K562 (cell line): Measurements from ENCODE around the gene NINJ2. TPM values are rescaled to one million over a fixed set of nuclear protein-coding genes. Genes with fewer than 3 reads are reported as not detected.

Experiments used
- ATAC-seq: fragments of 200-7000 bp; cut with Tn5 transposase; 3 replicates; pipeline ENCODE4 v1.9.1; 2020; ENCODE audit warnings: moderate library complexity
- BruUV-seq: library from RNA; stranded (reverse); fragments of 400-500 nt; replicated peaks from 2 replicates; lab custom pipeline; 2021; lab: Mats Ljungman, UMichigan
- CTCF ChIA-PET: fragments of 300-600 bp; formaldehyde crosslinking; extraction: SDS; loops from one replicate; lab custom pipeline; 2021; ENCODE audit warnings: low intra/inter-chr PET ratio; lab: Yijun Ruan, JAX
- POLR2A ChIA-PET: fragments of 300-600, 350-650 bp; sonication (Branson Sonifier 250); formaldehyde crosslinking; extraction: SDS; loops from one replicate; lab custom pipeline; 2021; ENCODE audit warnings: antibody characterized with exemption, inconsistent platforms; lab: Yijun Ruan, JAX
- DNase-seq, 4 experiments: peaks; one replicate each; pipeline versions ENCODE4 v3.0.0 to v3.0.0-alpha.2; 2011 to 2018; ENCODE audit warnings: low spot score in 3 of 4, mixed read lengths in 3 of 4; ENCODE audit errors: extremely low read depth in 1 of 4
- FAIRE-seq: peaks from 2 replicates; lab custom pipeline; 2011; peaks lifted over from hg19 to GRCh38; lab: Jason Lieb, UNC
- H2AFZ ChIP-seq: 2 replicates; pipeline ENCODE4 v1.6.0; 2011; ENCODE audit warnings: low read depth, low read length, control low read depth, inconsistent platforms
- H3K27ac ChIP-seq: fragments of 200-600 bp; 3 replicates; pipeline ENCODE4 v1.8.0; 2011; ENCODE audit warnings: low read depth, mild to moderate bottlenecking, control low read depth, inconsistent platforms, low read length, moderate library complexity, mixed read lengths; ENCODE audit errors: extremely low read depth
- H3K27me3 ChIP-seq, 2 experiments: fragments of 300-600 bp in 1 of 2; 2 replicates in 1 of 2; 3 replicates in 1 of 2; pipeline versions ENCODE4 v1.6.0 to v1.8.0; 2011; ENCODE audit warnings: inconsistent platforms in 2 of 2, low read length in 2 of 2, mild to moderate bottlenecking in 1 of 2, mixed read lengths in 1 of 2, moderate library complexity in 1 of 2; ENCODE audit not compliant: control insufficient read depth in 2 of 2, insufficient read depth in 2 of 2
- H3K36me3 ChIP-seq: fragments of 300-600 bp; 3 replicates; pipeline ENCODE4 v1.8.0; 2011; ENCODE audit warnings: mild to moderate bottlenecking, low read length, inconsistent platforms; ENCODE audit not compliant: control insufficient read depth, insufficient read depth
- H3K4me1 ChIP-seq, 2 experiments: fragments of 200-600 bp in 1 of 2; replicated peaks in 1 of 2; 2 replicates in 1 of 2; 3 replicates in 1 of 2; pipeline versions ENCODE4 v1.5.1 to v1.8.0; 2011; ENCODE audit warnings: inconsistent platforms in 2 of 2, low read length in 2 of 2, mild to moderate bottlenecking in 1 of 2, mixed read lengths in 1 of 2, moderate library complexity in 1 of 2; ENCODE audit not compliant: control insufficient read depth in 2 of 2, insufficient read depth in 2 of 2
- H3K4me2 ChIP-seq: 2 replicates; pipeline ENCODE4 v1.6.1; 2011; ENCODE audit warnings: low read length, control low read depth, inconsistent platforms, mixed read lengths; ENCODE audit not compliant: insufficient read depth
- H3K4me3 ChIP-seq: fragments of 200-600 bp; sonication (generic), shearing (Covaris generic); 2 replicates; pipeline ENCODE4 v1.5.1; 2016; ENCODE audit warnings: control low read depth, inconsistent platforms
- H3K79me2 ChIP-seq: fragments of 200-600 bp; 3 replicates; pipeline ENCODE4 v1.8.0; 2011; ENCODE audit warnings: low read length, inconsistent platforms; ENCODE audit not compliant: control insufficient read depth, insufficient read depth
- H3K9ac ChIP-seq, 2 experiments: 2 replicates each; pipeline versions ENCODE4 v1.6.0 to v1.6.1; 2011; ENCODE audit warnings: low read depth in 2 of 2, low read length in 2 of 2, control low read depth in 1 of 2, inconsistent platforms in 1 of 2, mild to moderate bottlenecking in 1 of 2, mixed read lengths in 1 of 2; ENCODE audit not compliant: insufficient read depth in 1 of 2
- H3K9me1 ChIP-seq: one replicate; pipeline ENCODE4 v1.6.0; 2011; ENCODE audit warnings: inconsistent platforms, mild to moderate bottlenecking, low read length, moderate library complexity; ENCODE audit not compliant: control insufficient read depth, insufficient read depth
- H3K9me3 ChIP-seq: replicated peaks from 2 replicates; pipeline ENCODE4 v1.5.1; 2011; ENCODE audit warnings: low read depth, low read length, inconsistent platforms; ENCODE audit not compliant: control insufficient read depth, insufficient read depth
- H4K20me1 ChIP-seq: replicated peaks from 2 replicates; pipeline ENCODE4 v1.6.1; 2011; ENCODE audit warnings: low read length, inconsistent platforms, mixed read lengths; ENCODE audit not compliant: control insufficient read depth, insufficient read depth
- BCOR ChIP-seq: fragments of 450-650 bp; IDR thresholded peaks from 2 replicates; pipeline ENCODE4 v1.6.1; 2016
- CBX3 ChIP-seq, 2 experiments: IDR thresholded peaks; 1 replicate in 1 of 2; 2 replicates in 1 of 2; pipeline ENCODE4 v1.6.1; 2012; ENCODE audit warnings: inconsistent platforms in 2 of 2, low read length in 2 of 2, borderline replicate concordance in 1 of 2, control low read depth in 1 of 2
- ETS1 ChIP-seq: conservative IDR thresholded peaks from 2 replicates; pipeline ENCODE4 v1.6.1; 2011; ENCODE audit warnings: low read depth, mild to moderate bottlenecking, low read length; ENCODE audit not compliant: control insufficient read depth
- FOSL1 ChIP-seq: fragments of 200-800 bp; sonication (Bioruptor generic); conservative IDR thresholded peaks from 2 replicates; pipeline ENCODE4 v1.6.1; 2016; ENCODE audit warnings: missing genetic modification characterization, missing compliant biosample characterization
- MLLT1 ChIP-seq, 2 experiments: fragments of 450-650 bp; IDR thresholded peaks; 2 replicates each; pipeline ENCODE4 v1.6.1; 2016
- MLX ChIP-seq, 2 experiments: fragments of 450-650 bp in 1 of 2; sonication (generic) in 1 of 2; formaldehyde crosslinking; conservative IDR thresholded peaks; 2 replicates each; pipeline versions ENCODE4 v1.4.0 to v1.8.1; 2020 to 2022; ENCODE audit warnings: mild to moderate bottlenecking in 1 of 2, missing genetic modification reagents in 1 of 2
- NFATC3 ChIP-seq: fragments of 450-650 bp; IDR thresholded peaks from 2 replicates; pipeline ENCODE4 v1.6.1; 2017; ENCODE audit warnings: mild to moderate bottlenecking
- RBBP5 ChIP-seq: fragments of 200-600 bp; sonication (generic); IDR thresholded peaks from 2 replicates; pipeline ENCODE4 v1.6.1; 2012; ENCODE audit warnings: borderline replicate concordance, mild to moderate bottlenecking, low read length, control low read depth, inconsistent platforms; ENCODE audit not compliant: insufficient read depth, poor library complexity, severe bottlenecking
- RBM25 ChIP-seq: fragments of 200-400 bp; formaldehyde crosslinking; IDR thresholded peaks from 2 replicates; pipeline ENCODE4 v1.6.1; 2018; ENCODE audit warnings: low read length, low read depth, moderate library complexity; ENCODE audit not compliant: severe bottlenecking
- SNRNP70 ChIP-seq: fragments of 200-400 bp; formaldehyde crosslinking; optimal IDR thresholded peaks from 2 replicates; pipeline ENCODE3; 2017; ENCODE audit warnings: low read depth, low read length
- TCF7 ChIP-seq: sonication (generic); IDR thresholded peaks from 2 replicates; pipeline ENCODE4 v1.6.1; 2016; ENCODE audit warnings: antibody characterized with exemption, borderline replicate concordance
- TRIM28 ChIP-seq: fragments of 450-650 bp; IDR thresholded peaks from 2 replicates; pipeline ENCODE4 v1.6.1; 2017
- ZEB2 ChIP-seq: fragments of 450-650 bp; IDR thresholded peaks from 2 replicates; pipeline ENCODE4 v1.6.1; 2016
- ZNF184 ChIP-seq: sonication (generic); formaldehyde crosslinking; IDR thresholded peaks from 2 replicates; pipeline ENCODE4 v1.5.0; 2020; ENCODE audit warnings: missing genetic modification reagents
- ZNF24 ChIP-seq: fragments of 450-650 bp; IDR thresholded peaks from 2 replicates; pipeline ENCODE4 v1.6.1; 2016
- ZNF644 ChIP-seq: fragments of 200-800 bp; sonication (Bioruptor generic); IDR thresholded peaks from 2 replicates; pipeline ENCODE4 v1.6.1; 2016; ENCODE audit warnings: low read depth, missing genetic modification characterization, missing compliant biosample characterization
- WGBS: fragments of 100-300 bp; shearing (Covaris generic); methylation state at CpG from one replicate; pipeline ENCODE4 v1.1.6; 2016; ENCODE audit warnings: low coverage, mixed read lengths; ENCODE audit not compliant: insufficient coverage; ENCODE audit errors: missing lambda C conversion rate; 5-methylcytosine and 5-hydroxymethylcytosine counted together
- in situ Hi-C: fragments of 300-500 bp; cut with MboI; formaldehyde crosslinking; loops from 4 replicates; pipeline ENCODE4 v1.15.0; 2018; ENCODE audit warnings: inconsistent platforms, mixed read lengths
- intact Hi-C: fragments of 100-400 bp; cut with micrococcal nuclease; formaldehyde crosslinking; loops from 2 replicates; pipeline ENCODE4 v1.14.2; 2022
- polyA plus RNA-seq, 8 experiments: library from polyadenylated mRNA; depleted of rRNA in 4 of 8; stranded (reverse) in 5 of 8; unstranded in 3 of 8; fragments of >200 nt; fragmentation: Nextera tagmentation in 2 of 8; fragmentation: Illumina TruSeq in 1 of 8; extraction: Ambion mirVana in 2 of 8; extraction: Trizol in 1 of 8; gene quantifications; 2 replicates each; pipeline versions ENCODE4 v1.2.1 to v1.2.3, GENCODE V29; 2011 to 2014; ENCODE audit warnings: inconsistent platforms in 1 of 8, missing spikeins in 1 of 8
- total RNA-seq, 7 experiments: library from RNA; depleted of rRNA in 6 of 7; stranded (reverse); fragments of >200 nt in 6 of 7; fragmentation: Illumina TruSeq in 2 of 7; extraction: Trizol in 2 of 7; gene quantifications; 2 replicates each; pipeline versions ENCODE4 v1.2.1 to v1.2.3, GENCODE V29; 2011 to 2021; ENCODE audit warnings: low replicate concordance in 1 of 7

The NINJ2 gene
- total and polyA plus RNA-seq, 9 of the 15 experiments (the other 6 are each of a cell fraction or from before 2014, with no cell fraction given): 2.6 to 16.0 (median 4.5) TPM

GRCh38 chr12:588646-589045 is 74.6 kb downstream of the NINJ2 start:
- no peaks in the 10 kb centered on the region for H3K9me1 ChIP-seq
- H3K27me3 ChIP-seq: no peaks in the 10 kb centered on the region
- H3K9me3 ChIP-seq: peaks cover 6% of the 10 kb centered on the region
- H2AFZ ChIP-seq: no peak overlapping the region
- WGBS: 88% methylated on average over 4 of the region's 4 CpGs
- ChIA-PET CTCF (no interaction called here), POLR2A (interaction anchor here (0.6 kb wide), 1 partner anchor 162 kb away, joined by 3 read pairs; no protein-coding TSS in a partner anchor)
- FAIRE-seq (no peak), DNase-seq (no peak), ATAC-seq (no peak)
- H3K79me2 ChIP-seq: no peaks in the 10 kb centered on the region
- H3K27ac ChIP-seq: peak overlapping the region; percentile 60
- no peak overlapping the region for H3K4me2 ChIP-seq
- H3K36me3 ChIP-seq: no peaks in the 10 kb centered on the region
- no peaks in the 10 kb centered on the region for H4K20me1 ChIP-seq
- no peak overlapping the region for H3K9ac ChIP-seq
- peaks cover 40 to 42% of the 10 kb centered on the region in 2 experiments; a peak in 4 of 5 replicates for H3K4me1 ChIP-seq
- no TSS peak for BruUV-seq
- intact Hi-C loops (no loop called here), in situ Hi-C loops (no loop called here)
- TF ChIP-seq RBBP5: no peak
- TF ChIP-seq ZEB2: no peak
- peak; percentile 89 for TF ChIP-seq ZNF184 (CRISPR knock-in tag)
- TF ChIP-seq ZNF24: no peak
- TF ChIP-seq ZNF644: no peak
- no peak for TF ChIP-seq NFATC3
- TF ChIP-seq TRIM28: 0 out of 2 replicates have a peak, but pooled peaks have one; percentile 34
- no peak for TF ChIP-seq FOSL1 (tag)
- TF ChIP-seq BCOR: peak; percentile 19; the same call in 1 of the 2 replicates
- no peak for TF ChIP-seq SNRNP70
- no peak for TF ChIP-seq MLLT1 (IDR thresholded peaks at IDR 0.05)
- TF ChIP-seq MLX (CRISPR knock-in tag; conservative IDR thresholded peaks at IDR 0.05): no peak
- no peak for TF ChIP-seq ETS1
- TF ChIP-seq CBX3 (IDR thresholded peaks at IDR 0.05; ENCODE audit: borderline replicate concordance in 1 of 2, low read length in 2 of 2): peak in 1 of 2 experiments; percentile 51; a peak in 1 of 3 replicates
- no peak for TF ChIP-seq TCF7
- TF ChIP-seq RBM25: peak; percentile 87
- H3K4me3 ChIP-seq: no peak overlapping the region
